ENCODE results near the gene PDP2. TPM values are rescaled to one million over a fixed set of nuclear protein-coding genes. Genes with fewer than 3 reads are reported as not detected.

The PDP2 gene
- total RNA-seq, 1 donor: 6.2 TPM

DNA sequence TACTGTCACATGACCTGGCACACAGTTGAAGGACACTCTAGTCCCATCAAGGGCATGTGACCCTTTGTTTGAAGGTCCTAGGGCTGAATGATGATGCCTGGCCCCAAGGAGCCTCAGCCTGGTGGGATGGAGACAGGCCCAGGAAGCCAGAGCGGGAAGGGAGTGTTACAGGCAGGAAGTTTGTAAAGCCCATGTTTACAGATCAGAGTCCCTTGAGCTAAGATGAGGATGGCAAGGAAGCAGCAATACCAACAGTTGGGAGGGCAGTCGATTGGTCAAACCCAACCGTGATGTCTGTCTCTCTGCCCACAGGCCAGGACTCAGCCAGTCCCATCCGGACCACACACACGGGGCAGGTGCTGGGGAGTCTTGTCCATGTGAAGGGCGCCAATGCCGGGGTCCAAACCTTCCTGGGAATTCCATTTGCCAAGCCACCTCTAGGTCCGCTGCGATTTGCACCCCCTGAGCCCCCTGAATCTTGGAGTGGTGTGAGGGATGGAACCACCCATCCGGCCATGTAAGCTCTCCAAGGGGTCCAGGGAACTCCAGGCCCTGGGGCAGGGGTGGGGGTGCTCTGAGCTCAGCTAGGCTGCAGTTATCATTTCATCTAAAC is 57.5 kb downstream of the PDP2 start:
- TF ChIP-seq, protein P1, sequence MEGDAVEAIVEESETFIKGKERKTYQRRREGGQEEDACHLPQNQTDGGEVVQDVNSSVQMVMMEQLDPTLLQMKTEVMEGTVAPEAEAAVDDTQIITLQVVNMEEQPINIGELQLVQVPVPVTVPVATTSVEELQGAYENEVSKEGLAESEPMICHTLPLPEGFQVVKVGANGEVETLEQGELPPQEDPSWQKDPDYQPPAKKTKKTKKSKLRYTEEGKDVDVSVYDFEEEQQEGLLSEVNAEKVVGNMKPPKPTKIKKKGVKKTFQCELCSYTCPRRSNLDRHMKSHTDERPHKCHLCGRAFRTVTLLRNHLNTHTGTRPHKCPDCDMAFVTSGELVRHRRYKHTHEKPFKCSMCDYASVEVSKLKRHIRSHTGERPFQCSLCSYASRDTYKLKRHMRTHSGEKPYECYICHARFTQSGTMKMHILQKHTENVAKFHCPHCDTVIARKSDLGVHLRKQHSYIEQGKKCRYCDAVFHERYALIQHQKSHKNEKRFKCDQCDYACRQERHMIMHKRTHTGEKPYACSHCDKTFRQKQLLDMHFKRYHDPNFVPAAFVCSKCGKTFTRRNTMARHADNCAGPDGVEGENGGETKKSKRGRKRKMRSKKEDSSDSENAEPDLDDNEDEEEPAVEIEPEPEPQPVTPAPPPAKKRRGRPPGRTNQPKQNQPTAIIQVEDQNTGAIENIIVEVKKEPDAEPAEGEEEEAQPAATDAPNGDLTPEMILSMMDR (IDR thresholded peaks at IDR 0.05; ENCODE audit: insufficient read depth, low read length): no peak
- no peak overlapping the region for H3K4me3 ChIP-seq (ENCODE audit: low read depth, low read length)
- no peak for DNase-seq (ENCODE audit: low read depth)

- H3K4me3 ChIP-seq (ENCODE audit: low read depth, low read length): no peak overlapping the region
- TF ChIP-seq, protein P1 (IDR thresholded peaks at IDR 0.05; ENCODE audit: insufficient read depth, low read length): no peak
- no peak for DNase-seq (ENCODE audit: low read depth)
Observed at GRCh38 chr16:66939366-66939765, 59.1 kb downstream of the PDP2 start.

GRCh38 chr16:66940236-66940635 is 59.9 kb downstream of the PDP2 start:
- no peak overlapping the region for H3K4me3 ChIP-seq (ENCODE audit: low read depth, low read length)
- TF ChIP-seq, protein P1 (IDR thresholded peaks at IDR 0.05; ENCODE audit: insufficient read depth, low read length): no peak
- no peak for DNase-seq (ENCODE audit: low read depth)

Other genes with a start within 250 kb of the PDP2 start
- 13.3 and 16.8 TPM in 2 replicates for gene CMTM4, start 183.8 kb upstream of the PDP2 start, total RNA-seq (ENCODE audit: low replicate concordance)
- 148 and 256 TPM in 2 replicates for gene DYNC1LI2, start 128.9 kb upstream of the PDP2 start, total RNA-seq (ENCODE audit: low replicate concordance)
- gene TERB1, start 78.9 kb upstream of the PDP2 start, total RNA-seq (ENCODE audit: low replicate concordance): 0.08 and 0.09 TPM in 2 replicates
- gene NAE1, start 49.5 kb upstream of the PDP2 start, total RNA-seq (ENCODE audit: low replicate concordance): 48.2 and 71.3 TPM in 2 replicates
- gene CA7, start 36.1 kb upstream of the PDP2 start, total RNA-seq (ENCODE audit: low replicate concordance): not detected in 2 replicates
- gene CDH16, start 38.4 kb downstream of the PDP2 start, total RNA-seq (ENCODE audit: low replicate concordance): not detected in 2 replicates
- gene RRAD, start 45.0 kb downstream of the PDP2 start, total RNA-seq (ENCODE audit: low replicate concordance): 0.72 and 3.8 TPM in 2 replicates
- gene CIAO2B, start 53.9 kb downstream of the PDP2 start, total RNA-seq (ENCODE audit: low replicate concordance): 12.8 and 109 TPM in 2 replicates
- 28.3 and 37.6 TPM in 2 replicates for gene CES2, start 55.0 kb downstream of the PDP2 start, total RNA-seq (ENCODE audit: low replicate concordance)
- gene CES3, start 80.8 kb downstream of the PDP2 start, total RNA-seq (ENCODE audit: low replicate concordance): 0.54 TPM in 1 of 2 replicates, not detected in the other
- 2.2 and 4.7 TPM in 2 replicates for gene CES4A, start 108.1 kb downstream of the PDP2 start, total RNA-seq (ENCODE audit: low replicate concordance)
- gene CBFB, start 148.6 kb downstream of the PDP2 start, total RNA-seq (ENCODE audit: low replicate concordance): 74.3 and 125 TPM in 2 replicates
- gene PHAF1, start 229.4 kb downstream of the PDP2 start, total RNA-seq (ENCODE audit: low replicate concordance): 2.9 and 15.9 TPM in 2 replicates